Peyer's patch (tissue), 4 donors: ENCODE data around the gene CACNA1B.

Experiments
- POLR2A ChIP-seq, 2 donors: fragments of 450-650 bp; IDR thresholded peaks; one replicate each; pipeline ENCODE4 v1.5.1; 2017; ENCODE audit warnings: antibody characterized with exemption in 2 of 2, mild to moderate bottlenecking in 2 of 2, moderate library complexity in 2 of 2
- TF ChIP-seq, protein P1 (sequence below), 6 experiments: fragments of 450-650 bp in 4 of 6; fragments of 200-600 bp in 2 of 6; sonication (generic) in 1 of 6; IDR thresholded peaks; one replicate each; pipeline ENCODE4 v1.5.1; 2017 to 2019; ENCODE audit warnings: antibody characterized with exemption in 6 of 6, mild to moderate bottlenecking in 3 of 6, moderate library complexity in 1 of 6

DNA sequence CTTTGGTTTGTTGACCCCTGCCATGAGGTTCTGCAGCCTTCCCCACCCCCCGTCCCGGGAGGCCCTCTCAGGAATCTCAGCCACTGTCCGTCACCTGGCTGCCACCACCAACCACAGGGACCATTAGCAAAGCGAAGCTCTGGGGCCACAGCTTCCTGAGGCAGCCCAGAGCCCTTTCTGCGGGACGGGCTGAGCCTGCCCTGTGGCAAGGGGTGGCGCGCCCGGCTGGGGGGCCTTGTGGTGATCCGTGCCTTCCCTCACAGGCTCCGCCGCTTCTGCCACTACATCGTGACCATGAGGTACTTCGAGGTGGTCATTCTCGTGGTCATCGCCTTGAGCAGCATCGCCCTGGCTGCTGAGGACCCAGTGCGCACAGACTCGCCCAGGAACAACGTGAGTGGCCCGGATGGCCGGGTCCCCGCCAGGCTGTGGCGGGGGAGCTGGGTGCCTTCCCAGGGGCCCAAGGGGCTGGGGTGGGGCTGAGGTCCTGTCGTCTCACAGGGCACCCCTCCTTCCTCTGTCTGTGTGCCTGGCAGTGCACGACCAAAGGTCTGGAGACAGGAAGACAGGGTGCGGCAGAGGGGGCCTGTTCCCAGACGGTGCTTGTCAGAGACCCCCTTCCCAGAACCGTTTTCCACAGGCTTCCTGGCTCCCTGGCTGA lies 169.2 kb downstream of the CACNA1B start:
- TF ChIP-seq POLR2A (IDR thresholded peaks at IDR 0.05) = no peak
- TF ChIP-seq, protein P1, sequence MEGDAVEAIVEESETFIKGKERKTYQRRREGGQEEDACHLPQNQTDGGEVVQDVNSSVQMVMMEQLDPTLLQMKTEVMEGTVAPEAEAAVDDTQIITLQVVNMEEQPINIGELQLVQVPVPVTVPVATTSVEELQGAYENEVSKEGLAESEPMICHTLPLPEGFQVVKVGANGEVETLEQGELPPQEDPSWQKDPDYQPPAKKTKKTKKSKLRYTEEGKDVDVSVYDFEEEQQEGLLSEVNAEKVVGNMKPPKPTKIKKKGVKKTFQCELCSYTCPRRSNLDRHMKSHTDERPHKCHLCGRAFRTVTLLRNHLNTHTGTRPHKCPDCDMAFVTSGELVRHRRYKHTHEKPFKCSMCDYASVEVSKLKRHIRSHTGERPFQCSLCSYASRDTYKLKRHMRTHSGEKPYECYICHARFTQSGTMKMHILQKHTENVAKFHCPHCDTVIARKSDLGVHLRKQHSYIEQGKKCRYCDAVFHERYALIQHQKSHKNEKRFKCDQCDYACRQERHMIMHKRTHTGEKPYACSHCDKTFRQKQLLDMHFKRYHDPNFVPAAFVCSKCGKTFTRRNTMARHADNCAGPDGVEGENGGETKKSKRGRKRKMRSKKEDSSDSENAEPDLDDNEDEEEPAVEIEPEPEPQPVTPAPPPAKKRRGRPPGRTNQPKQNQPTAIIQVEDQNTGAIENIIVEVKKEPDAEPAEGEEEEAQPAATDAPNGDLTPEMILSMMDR (IDR thresholded peaks at IDR 0.05) = no peak
